ENCODE results near the gene HOXB5. TPM values are rescaled to one million over a fixed set of nuclear protein-coding genes. Genes with fewer than 3 reads are reported as not detected.

HOXB5 gene
- total and polyA plus RNA-seq, 2 experiments from 2014 or later: 0.24 to 1.9 TPM

DNA sequence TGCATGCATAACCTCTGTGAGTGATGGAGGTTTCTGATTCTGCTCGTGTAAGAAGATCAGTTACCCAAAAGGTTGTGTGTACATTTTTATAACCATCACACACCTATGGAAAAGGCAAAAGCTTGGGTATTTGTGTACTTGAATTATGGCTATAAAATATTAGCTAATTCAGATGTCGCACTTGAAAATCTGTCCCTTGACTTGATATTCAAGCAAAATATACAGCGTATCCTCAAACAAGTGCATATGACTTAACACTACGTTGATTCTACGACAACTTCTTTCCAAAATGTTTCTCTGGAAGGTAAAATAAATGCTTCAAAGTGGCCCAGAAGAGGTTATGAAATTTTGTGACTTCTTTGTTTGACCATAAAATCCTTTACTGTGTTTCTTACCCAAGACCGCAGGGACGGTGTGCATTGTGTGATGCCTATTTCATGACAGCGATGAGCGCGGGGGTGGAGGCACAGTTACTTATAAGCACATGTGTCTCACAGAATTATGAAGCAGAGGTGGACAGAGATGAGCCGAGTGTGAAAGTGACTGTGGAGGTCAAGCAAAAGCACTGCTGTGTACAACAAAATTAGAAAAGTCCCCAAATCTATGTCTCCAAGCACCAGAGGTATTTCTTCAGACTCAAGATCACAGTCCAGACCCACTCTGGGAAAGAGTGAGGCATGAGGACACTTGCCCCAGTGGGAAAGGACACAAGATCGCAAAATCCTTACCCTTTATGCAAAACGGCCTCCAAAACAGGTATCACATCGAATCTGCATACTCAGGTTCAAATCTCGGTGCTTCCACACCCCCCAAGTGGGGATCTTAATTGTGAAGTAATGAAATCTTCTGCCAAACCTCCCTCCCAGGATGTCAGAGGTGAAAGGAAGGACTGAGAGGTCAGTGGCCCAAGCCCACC is 36.7 kb upstream of the HOXB5 start:
- no peak overlapping the region for H3K4me3 ChIP-seq
- peaks cover 100% of the 10 kb centered on the region for H3K27me3 ChIP-seq
- TF ChIP-seq, protein P1, sequence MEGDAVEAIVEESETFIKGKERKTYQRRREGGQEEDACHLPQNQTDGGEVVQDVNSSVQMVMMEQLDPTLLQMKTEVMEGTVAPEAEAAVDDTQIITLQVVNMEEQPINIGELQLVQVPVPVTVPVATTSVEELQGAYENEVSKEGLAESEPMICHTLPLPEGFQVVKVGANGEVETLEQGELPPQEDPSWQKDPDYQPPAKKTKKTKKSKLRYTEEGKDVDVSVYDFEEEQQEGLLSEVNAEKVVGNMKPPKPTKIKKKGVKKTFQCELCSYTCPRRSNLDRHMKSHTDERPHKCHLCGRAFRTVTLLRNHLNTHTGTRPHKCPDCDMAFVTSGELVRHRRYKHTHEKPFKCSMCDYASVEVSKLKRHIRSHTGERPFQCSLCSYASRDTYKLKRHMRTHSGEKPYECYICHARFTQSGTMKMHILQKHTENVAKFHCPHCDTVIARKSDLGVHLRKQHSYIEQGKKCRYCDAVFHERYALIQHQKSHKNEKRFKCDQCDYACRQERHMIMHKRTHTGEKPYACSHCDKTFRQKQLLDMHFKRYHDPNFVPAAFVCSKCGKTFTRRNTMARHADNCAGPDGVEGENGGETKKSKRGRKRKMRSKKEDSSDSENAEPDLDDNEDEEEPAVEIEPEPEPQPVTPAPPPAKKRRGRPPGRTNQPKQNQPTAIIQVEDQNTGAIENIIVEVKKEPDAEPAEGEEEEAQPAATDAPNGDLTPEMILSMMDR (IDR thresholded peaks at IDR 0.05; ENCODE audit: low read depth, low read length): no peak
- peaks cover 6% of the 10 kb centered on the region for H3K4me1 ChIP-seq (ENCODE audit: low read depth)
- no peaks in the 10 kb centered on the region for H3K36me3 ChIP-seq
- no peak overlapping the region for H3K27ac ChIP-seq
- H3K9me3 ChIP-seq (ENCODE audit: low read depth): no peaks in the 10 kb centered on the region
- no peak for DNase-seq (ENCODE audit: low read depth in 1 of 2, low spot score in 1 of 2)

DNA sequence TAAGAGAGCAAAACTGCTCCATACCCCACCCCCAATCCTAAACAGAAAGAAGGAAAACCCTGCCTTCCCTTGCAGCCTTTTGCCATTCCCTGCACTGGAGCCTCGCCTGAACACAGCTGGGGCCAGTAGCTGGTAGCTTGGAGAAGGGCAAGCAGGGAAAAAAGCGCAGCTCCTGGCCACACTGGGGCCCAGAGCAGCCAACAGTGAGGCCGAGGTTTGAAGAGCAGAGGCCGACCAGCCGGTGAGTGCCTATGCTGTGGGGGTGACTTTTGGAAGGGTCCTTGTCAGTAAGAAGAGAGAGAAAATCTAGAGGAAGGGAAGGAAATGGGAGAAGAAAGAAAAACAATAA is 35.8 kb upstream of the HOXB5 start:
- TF ChIP-seq, protein P1 (IDR thresholded peaks at IDR 0.05; ENCODE audit: low read depth, low read length): no peak
- no peaks in the 10 kb centered on the region for H3K9me3 ChIP-seq (ENCODE audit: low read depth)
- H3K4me3 ChIP-seq: no peak overlapping the region
- H3K27ac ChIP-seq: no peak overlapping the region
- no peaks in the 10 kb centered on the region for H3K36me3 ChIP-seq
- peaks cover 100% of the 10 kb centered on the region for H3K27me3 ChIP-seq
- peaks cover 6% of the 10 kb centered on the region for H3K4me1 ChIP-seq (ENCODE audit: low read depth)
- no peak for DNase-seq (ENCODE audit: low read depth in 1 of 2, low spot score in 1 of 2)

DNA sequence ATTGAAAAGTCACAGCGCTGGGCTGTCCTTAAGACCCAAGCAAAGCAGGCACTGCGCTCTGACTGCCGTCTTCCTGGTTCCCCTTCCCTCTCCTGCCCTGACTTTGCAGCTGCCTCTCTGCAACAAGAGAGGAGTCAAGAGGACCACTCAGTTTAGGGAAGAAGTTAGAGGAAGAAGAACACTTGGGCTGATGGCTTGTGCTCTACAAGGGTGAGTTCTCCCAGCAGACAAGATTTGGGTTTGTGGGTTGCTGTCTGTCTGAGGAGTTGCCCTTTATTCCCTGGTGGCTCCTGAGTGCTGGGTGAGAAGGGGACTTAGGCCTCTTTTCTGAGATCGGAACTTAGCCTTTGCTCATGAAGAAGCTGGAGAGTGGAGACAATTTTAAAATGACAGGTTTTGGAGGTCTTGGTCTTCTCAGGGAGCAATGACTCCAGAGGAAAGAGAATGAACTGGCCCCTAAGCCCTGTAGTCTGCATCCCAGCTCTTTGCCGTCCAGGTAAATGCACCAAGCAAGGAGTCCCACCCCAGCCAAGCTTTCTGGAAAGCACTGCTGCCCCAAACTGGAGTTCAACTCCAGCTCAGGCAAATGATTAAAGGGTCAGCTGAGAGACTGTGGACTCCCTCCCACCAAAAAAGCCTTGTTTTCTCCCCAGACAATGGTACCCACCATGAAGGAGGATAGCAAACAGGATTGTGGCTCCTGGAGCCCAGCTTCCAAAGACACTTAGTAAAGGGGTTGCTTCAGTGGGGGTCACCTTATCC is 35.3 kb upstream of the HOXB5 start:
- Histone ChIP-seq H3K4me1 (ENCODE audit: low read depth) (peaks cover 6% of the 10 kb centered on the region), H3K9me3 (ENCODE audit: low read depth) (no peaks in the 10 kb centered on the region), H3K27ac (no peak overlapping the region), H3K4me3 (no peak overlapping the region), H3K36me3 (no peaks in the 10 kb centered on the region), H3K27me3 (peaks cover 100% of the 10 kb centered on the region)
- no peak for DNase-seq (ENCODE audit: low read depth in 1 of 2, low spot score in 1 of 2)
- TF ChIP-seq, protein P1 (IDR thresholded peaks at IDR 0.05; ENCODE audit: low read depth, low read length): no peak

DNA sequence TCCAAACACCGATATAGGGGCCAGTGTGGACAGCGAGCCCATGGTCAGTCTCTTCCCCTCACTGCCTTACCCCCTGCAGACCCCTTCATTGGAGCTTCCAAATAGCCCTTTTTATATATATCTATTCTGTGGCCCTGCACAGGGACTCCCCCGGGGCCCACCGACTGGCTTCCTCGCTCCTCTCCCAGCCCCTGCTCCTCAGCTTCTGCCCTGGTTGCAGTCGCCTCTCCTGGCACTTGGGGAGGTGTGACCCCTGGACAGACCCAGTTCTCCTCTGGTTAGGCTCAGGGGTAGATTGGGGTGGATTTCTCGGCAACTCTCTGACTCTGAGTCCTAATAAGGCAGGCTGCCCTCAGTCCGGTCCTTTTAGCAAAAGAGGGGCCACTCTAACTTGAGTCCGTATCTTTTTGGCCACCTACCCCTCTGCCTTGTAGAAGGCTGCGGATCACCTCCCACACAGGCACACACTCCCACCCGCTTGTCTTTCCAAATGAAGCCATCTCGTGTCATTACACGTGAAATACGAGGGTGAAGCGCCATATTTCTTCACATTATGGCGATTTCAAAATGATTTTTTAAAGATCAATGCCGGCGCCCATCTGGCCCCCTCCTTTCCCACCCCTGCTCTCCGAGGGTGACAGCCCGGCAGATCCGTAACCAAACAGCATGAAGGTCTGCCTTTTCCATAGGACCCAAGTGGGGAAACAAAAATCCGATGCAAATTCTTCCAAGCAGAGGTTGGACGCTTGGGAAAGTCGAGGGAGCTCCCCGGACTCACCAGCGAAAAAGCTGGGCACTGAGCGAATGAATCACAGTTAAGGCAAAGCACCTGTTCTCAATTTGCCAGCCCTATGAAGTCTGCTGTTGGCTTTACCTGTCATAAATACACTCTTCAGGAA is 34.3 kb upstream of the HOXB5 start:
- Histone ChIP-seq H3K36me3 (no peaks in the 10 kb centered on the region), H3K27me3 (peaks cover 100% of the 10 kb centered on the region), H3K4me1 (ENCODE audit: low read depth) (peaks cover 6% of the 10 kb centered on the region), H3K27ac (no peak overlapping the region), H3K9me3 (ENCODE audit: low read depth) (no peaks in the 10 kb centered on the region), H3K4me3 (no peak overlapping the region)
- TF ChIP-seq, protein P1 (IDR thresholded peaks at IDR 0.05; ENCODE audit: low read depth, low read length): no peak
- no peak for DNase-seq (ENCODE audit: low read depth in 1 of 2, low spot score in 1 of 2)

DNA sequence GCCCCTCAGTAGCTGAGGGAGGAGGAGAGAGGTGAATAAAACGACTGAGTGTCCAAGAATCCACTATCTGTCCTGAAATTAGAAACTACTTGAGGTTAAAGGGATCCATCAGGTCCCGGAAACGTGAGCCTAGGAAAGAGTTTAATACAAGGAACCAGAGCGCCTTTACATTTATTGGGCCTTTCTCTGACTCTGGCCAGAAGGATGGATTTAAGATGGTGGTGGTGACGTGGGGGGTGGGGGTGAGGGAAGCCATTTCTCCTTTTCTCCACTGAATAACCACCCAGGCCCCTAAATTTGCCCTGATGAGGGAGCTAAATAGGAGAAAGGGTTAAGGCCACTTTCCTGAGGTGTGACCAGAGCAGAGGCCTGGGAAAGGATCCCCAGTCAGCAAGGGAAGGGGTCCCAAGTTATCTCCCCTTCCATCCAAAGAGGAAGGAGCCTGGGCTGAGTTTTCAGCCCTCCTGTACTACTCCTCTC is 33.6 kb upstream of the HOXB5 start:
- peaks cover 6% of the 10 kb centered on the region for H3K4me1 ChIP-seq (ENCODE audit: low read depth)
- no peak overlapping the region for H3K4me3 ChIP-seq
- H3K27me3 ChIP-seq: peaks cover 100% of the 10 kb centered on the region
- no peaks in the 10 kb centered on the region for H3K9me3 ChIP-seq (ENCODE audit: low read depth)
- no peak for DNase-seq (ENCODE audit: low read depth in 1 of 2, low spot score in 1 of 2)
- TF ChIP-seq, protein P1 (IDR thresholded peaks at IDR 0.05; ENCODE audit: low read depth, low read length): no peak
- H3K36me3 ChIP-seq: no peaks in the 10 kb centered on the region
- H3K27ac ChIP-seq: no peak overlapping the region
